ENCODE data around the gene CRYL1.

Gene CRYL1

DNA sequence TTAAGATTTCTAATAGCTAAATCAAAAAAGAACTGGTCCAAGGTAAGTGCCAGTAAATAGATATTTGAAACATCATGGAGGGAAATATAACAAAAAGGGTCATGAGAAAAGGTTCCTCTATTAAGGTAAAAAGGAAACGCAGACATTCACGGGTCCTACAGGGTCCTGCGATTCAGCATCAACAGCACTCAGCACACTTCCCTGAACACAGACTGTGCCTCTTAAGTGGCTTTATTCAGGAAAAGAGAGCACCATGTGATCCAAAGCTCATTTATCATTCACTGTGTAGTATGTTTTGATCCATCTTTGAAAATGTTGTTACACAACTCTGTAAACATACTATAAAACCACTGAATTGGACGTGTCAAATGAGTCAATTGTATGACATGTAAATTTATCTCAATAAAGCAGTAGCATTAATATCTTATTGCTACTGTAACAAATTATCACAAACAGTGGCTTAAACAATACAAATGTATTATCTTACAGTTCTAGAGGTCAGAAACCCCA, 33.7 kb downstream of the CRYL1 start:
- DNase-seq, result no peak

DNA sequence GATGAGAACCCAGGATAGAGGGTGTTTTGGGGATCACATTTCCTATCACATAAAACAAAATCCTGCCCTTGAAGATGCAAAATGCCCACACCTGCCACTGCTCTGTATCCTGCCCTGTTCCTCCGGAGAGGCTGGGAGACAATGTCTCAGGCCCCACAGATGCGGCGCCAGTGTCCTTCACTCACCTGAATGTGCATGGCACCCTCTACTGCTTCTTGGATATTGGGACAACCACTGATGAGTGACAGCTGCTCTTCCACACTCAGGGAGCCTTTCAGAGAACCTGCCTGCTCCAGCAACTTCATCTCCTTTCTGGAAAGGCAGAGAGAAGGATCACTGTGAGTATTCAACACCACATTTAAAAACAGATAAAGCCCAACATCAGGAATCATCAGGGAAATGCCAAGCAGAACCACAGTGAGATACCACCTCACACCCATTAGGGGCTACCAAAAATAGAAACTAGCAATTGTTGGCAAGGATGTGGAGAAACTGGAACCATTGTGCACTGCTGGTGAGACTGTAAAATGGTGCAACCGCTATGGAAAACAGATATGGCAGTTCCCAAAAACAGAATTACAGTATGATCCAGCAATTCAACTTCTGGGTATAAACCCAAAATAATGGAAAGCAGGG, 36.4 kb downstream of the CRYL1 start:
- peak in 1 of 2 donors; percentile 59 for DNase-seq

DNA sequence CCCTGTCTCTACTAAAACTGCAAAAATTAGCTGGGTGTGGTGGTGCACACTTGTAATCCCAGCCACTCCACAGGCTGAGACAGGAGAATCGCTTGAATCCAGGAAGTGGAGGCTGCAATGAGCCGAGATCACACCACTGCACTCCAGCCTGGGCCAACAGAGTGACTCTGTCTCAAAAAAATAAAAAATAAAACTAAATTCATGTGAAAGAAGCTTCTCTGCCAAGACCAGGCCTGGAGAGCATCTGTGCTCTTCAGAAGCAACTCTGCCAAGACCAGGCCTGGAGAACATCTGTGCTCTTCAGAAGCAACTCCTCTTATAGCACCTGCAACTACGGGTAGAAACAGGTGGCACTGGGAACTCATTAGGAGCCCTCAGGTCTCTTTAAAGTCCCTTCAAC, 37.7 kb downstream of the CRYL1 start:
- DNase-seq, result no peak

DNA sequence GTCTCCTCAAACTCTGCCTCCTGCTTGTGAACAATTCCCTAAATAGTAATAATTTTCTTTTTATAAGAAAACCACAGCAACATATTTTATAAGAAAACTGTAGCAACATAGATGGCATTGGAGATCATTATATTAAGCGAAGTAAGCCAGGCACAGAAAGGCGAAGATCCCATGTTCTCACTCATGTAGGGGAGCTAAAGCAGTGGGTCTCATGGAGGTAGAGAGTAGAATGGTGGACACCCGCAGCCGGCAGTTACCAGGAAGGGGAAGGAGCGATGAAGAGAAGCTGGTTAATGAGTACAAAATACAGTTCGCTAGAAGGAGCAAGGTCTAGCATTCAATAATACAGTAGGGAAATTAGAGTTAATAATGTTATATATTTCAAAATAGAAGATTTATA, 42.9 kb downstream of the CRYL1 start:
- DNase-seq, result no peak

DNA sequence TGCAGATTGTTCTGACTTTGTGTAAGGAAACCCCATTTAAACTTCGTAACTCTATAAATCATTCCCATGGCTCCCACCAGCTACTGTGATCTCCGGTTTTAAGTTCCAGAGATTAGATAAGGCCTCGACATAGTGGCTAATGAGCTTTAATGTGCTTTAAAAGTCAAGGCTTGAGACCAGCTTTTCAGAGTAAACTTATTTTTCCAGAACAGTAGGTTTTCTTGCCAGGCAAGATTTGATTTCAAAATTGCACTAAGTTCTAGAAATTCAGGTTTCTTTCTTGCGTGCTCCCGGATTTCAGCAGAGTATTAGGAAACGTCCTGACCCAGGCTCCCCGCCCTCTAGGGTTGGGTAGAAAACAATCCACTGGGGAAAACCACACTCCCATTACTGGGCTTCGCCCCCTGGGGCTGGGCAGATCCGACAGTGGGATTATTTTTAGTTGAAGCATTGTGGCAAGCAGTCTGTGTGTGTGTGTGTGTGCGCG, 43.3 kb downstream of the CRYL1 start:
- DNase-seq, result no peak

DNA sequence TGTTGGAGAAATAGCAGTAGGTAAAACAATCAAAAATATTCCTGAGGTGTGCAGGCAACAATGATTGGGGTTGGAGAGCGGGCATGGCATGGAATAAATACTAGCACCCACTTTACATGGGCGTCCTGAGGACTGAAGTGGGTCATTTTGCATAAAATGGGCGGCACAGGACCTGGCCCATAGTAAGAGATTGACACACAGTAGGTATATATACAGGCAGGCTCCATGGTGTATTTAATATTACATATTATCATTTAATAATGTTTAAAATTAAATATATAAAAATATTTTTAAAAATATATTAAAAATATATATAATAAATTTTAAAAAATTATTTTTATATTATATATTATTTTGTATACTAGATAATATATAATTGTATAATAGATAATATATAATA, 48.3 kb downstream of the CRYL1 start:
- no peak for DNase-seq

DNA sequence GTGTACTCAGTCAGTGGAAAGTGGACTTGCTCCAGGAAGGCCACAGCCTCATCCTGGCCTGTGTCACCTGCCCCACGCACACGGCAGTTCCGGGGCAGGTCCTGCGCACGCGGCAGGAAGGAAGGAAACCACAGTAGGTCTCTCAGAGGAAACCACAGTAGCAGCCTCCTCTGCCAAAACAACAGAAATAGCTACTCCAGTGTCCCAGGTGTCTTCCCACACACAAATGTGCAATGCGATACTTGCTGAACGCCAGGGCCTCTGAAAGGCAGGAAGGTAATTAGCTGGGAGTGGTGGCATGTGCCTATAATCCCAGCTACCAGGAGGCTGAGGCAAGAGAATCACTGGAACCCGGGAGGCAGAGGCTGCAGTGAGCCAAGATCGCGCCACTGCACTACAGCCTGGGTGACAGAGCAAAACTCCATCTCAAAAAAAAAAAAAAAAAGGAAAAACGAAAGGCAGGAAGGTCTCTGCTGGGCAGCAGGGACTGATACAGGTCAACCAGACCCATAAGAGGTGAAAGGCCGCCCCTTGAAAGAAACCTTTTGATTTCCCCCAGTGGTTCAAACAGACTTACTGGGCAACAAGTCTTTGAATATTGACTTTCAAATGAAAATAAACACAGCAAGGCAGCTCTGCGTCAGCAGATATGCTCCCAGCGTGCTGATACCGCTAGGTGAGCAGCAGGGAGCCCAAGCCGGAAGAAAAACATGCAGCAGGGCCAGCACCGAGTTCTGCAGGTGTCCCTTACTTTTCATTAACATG, 49.5 kb downstream of the CRYL1 start:
- peak; percentile 75 to 76 for DNase-seq

DNA sequence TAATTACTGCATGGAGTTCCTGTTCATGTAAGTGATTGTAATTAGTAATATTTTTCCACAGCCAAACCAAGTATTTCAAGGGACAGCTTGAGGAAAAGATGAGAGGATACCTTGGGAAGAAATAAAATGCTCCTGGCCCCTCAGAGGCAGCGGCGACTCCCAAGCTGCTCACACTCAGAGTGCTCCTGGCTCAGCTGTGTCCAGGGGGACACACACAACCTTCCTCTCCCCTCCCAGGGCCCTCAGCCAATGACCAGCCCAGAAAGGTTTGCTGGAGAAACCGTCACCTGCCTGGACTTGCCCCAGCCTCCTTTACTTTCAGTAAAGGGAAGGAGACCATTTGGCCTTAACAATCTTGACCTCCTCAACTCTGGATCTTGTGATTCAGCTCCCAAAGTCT, 51.1 kb downstream of the CRYL1 start:
- no peak for DNase-seq

DNA sequence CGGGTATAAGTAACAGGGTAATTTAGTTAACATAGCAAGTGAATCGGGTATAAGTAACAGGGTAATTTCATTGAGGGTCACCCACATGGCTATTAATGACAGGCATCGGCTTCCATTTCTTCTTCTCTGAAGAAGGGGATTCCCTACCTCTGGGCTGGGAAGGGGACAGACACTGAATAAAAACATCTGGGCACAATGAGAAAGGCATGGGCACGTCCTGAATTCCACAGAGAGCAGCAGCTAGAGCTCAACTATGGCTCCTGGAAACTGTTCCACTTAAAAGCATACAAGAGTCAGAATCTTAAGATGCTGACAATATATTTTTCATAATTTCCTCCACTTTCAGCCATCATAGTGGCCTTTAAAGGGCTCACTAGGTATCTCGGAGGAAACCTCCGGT, 51.8 kb downstream of the CRYL1 start:
- DNase-seq, result no peak

DNA sequence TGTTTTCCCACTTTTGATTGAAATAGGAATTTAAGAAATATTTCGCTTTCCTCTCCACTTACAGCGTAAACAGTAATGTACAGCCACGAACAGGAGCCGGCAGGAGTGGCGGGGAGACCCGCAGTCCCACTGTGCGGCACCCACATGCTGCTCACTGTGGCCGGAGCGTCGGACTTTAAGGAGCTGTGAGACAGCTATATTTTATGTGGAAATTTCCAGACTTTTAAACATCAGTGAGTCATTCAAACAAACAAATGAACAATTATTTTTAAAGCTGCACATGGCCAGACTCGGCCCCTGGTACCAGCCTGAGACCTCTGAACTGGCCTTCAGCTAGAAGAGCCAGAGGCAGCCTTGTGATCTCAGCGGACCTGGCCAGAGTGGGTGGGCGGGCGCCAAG, 52.5 kb downstream of the CRYL1 start:
- no peak for DNase-seq

DNA sequence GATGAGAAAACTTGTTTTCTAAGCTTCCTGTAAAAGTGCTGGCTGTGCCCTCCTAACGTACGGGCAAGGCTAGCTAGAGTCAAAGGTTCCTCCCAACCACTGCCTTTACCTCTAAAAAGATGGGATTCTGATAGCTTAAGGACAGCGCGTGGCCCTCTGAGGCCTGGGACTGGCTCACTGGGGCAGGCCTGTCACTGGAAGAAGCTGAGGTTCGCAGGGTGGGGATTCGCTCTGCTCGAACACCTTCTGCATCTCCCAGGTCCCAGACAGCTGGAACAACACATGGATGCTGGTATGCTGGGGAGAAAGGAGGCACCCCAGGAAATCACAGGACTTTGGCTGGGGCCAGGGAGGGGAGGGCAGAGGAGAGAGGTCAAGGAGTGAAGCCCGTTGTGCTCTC, 53.1 kb downstream of the CRYL1 start:
- DNase-seq, result no peak

DNA sequence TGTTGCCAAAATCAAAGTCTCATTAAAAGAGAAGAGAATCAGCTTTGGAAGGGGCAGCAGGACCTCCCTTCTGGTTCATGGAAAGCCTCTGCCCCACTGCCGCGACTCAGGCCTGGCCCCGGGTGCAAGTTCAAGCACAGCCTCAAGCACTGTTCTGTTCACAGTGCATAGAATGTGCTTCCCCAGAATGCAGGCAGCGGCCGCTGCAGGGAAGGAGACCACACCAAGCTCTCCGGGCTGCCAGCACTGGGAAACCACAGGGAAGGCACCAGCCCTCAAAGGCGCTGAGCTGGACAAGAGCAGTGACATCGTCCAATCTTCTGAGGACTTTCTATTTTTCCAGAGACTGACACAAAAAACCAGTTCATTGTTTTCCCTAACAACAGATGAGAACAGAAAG, 55.5 kb downstream of the CRYL1 start:
- DNase-seq, result no peak

DNA sequence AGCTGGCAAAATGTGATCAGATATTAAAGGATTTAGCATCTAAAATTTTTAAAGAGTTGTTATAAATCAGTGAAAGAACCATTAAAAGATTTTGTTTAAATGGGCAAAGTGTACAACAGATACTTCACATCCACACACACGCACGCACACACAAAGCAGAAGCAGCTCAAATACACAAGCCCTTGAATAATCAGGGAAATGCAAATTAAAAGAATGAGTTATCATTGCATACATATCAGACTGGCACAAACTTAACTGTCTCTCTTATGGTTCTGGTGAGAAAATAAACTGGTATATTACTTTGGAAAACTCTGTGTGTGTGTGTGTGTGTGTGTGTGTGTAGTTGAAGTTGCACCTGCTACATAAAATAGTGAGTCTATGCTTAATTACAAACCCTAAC, 59.3 kb downstream of the CRYL1 start:
- DNase-seq, result no peak

DNA sequence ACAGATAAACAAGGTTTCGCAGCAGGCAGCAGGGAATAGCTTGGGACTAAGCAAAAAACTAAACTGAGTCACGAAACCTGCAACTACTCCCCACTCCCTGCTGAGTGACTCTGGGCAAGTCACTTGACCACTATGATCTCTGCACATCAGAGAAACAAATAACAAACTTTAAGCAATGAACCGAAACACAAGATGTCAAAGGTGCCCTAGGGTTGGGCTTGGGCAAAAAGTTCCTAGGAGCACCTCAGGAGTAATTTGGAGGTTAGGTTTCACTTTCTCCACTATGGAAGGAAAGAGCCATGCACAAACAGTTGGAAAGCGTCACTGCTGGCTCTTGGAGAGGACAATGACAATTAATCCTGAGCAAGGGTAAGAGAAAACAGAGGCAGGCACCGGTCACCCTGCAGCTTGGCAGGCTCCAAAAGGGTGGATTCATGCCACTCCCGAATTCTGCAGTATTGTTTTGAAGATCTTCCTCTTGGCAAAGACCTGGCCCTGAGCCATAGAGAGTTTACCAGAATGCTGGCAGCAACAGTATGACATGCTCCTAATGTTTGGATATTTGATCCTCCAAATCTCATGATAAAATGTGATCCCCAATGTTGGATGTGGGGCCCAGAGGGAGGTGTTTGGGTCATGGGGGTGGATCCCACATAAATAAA, 60.3 kb downstream of the CRYL1 start:
- no peak for DNase-seq

DNA sequence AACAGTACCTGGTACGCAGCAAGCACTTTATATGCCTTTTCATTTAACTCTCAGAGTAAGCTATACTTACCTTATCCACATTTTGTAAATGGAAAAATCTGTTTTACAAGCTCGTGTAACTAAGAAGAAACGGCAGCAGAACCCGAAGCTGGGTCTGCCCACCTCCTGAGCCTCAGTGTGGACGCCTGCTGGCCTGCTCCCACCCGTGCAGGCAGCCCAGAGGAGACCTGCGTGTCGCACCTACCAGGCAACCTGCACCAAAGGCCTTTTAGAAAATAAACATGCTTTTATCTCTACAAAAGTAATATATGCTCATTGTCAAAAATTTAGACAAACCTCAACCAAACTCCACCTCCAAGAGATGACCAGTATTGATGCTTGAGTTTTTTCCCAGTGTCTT, 62.7 kb downstream of the CRYL1 start:
- no peak for DNase-seq

DNA sequence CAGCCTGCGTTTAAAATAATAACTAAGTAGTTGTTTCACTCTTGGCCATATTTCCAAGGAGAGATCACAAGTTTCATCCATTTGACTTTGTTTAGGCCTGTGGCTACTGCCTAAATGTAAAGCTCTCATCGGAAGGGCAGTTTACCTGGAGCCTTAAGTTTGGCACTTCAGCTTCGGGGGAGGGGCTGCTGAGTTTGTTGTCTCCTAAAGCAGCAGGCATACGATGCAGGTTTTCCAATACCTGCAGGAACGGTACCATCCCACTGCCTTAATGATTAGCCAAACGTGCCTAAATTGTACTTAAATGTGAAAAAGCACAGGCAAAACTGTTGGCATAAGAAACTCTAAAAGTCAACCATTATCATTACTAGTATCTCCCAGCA, 63.1 kb downstream of the CRYL1 start:
- DNase-seq, result no peak

DNA sequence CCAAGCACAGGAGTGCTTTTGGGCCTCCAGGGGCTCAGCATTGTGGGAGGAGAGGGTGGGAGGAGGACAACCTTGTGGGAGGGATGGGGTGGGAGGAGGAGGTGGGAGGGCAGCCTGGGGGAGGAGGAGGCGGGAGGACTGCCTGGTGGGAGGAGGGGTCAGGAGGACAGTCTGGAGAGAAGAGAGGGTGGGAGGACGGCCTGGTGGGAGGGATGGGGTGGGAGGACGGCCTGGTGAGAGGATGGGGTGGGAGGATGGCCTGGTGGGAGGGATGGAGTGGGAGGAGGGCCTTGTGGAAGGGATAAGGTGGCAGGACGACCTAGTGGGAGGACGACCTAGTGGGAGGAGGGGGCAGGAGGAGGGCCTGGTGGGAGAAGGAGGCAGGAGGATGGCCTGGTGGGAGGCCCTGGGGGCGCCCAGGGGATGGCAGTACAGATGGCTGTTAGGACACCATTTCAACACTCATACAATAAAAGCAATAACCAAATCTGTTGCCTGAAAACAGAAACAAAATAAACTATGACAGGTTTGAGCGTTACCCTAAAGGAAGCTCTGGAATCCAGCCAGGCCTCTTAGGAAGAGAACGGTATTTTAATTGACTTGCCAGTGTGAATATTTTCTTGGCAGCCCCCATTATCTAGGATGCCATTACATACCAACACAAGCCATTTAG, 63.7 kb downstream of the CRYL1 start:
- no peak for DNase-seq

DNA sequence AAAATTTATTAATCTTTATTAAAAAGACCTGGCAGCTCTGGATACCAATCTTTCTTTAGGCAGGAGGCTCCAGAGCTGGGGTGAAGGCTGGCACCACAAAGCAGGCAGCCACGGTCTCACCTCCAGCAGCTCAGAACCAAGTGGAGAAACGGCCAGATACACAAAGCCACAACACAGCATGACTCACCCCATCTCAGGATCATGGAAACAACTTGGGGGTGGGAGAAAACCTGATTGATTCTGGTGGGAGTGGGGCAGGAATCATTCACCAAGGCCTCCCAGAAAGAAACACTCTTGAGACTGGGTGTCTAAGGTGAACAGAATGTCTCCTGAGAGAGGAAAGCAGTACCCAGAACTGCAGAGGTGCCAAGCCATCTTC, 64.2 kb downstream of the CRYL1 start:
- DNase-seq, result no peak

DNA sequence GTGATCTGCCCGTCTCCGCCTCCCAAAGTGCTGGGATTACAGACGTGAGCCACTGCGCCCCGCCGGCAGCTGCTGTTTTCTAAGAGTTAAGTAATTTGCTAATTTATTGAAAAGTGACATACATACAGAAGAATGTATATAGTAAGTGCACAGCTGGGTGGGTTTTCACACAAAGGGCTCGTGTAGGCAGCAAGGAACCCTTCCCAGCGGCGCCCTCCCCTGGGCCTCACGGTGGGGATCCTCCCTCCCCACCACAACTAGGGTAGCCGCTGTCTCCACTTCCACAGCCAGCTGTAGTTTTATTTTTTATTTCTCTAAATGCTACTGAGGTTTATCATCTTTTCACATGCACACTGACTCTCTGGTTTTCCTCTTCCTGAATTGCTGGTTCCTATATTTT, 64.9 kb downstream of the CRYL1 start:
- DNase-seq, result no peak

DNA sequence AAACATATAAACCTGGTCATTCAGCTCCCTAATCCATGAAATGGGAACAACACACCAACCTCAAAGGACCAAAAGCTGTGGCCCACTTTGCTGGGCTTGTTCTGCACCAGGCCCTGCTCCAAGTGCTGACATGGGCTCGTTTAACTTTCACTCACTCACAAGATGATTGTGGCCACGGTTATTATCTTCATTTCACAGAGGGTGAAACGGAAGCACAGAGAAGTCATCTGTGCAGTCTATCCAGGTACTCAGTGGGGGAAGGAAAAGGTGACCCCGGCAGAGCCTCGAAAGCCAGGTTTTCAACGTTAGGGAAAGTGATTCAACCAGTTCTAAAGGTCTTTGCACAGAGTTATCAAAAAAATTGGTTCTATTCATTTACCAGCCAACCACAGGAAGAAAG, 68.0 kb downstream of the CRYL1 start:
- DNase-seq, result no peak

DNA sequence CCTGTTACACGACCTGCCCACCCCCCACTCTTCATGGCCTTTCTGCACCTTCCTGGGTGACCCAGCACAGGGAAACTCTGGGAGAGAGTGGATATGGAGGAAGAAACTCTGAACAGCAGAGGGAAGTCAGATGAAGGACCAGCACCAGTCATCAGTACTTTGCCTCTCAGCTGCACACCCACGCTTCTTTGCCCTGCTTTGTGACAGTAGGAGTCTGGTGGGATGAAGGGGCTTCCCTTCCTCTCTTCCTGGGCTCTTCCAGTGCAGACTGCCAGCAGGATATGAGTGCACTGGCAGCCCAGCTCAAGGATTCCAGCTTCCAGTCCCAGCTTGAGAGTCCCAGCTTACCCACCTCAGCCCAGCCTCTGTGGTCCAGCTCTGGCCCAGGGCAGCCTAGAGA, 68.9 kb downstream of the CRYL1 start:
- no peak for DNase-seq

DNA sequence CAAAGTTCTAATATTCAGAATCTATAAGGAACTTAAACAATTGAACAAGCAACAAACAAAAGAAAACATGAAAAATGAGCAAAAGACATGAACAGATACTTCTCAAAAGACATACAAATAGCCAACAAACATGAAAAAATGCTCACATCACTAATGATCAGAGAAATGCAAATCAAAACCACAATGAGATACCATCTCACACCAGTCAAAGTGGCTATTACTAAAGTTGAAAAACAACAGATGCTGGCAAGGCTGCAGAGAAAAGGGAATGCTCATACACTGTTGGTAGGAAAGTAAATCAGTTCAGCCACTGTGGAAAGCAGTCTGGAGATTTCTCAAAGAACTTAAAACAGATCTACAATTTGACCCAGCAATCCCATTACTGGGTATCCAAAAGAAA, 74.3 kb downstream of the CRYL1 start:
- DNase-seq, result no peak

DNA sequence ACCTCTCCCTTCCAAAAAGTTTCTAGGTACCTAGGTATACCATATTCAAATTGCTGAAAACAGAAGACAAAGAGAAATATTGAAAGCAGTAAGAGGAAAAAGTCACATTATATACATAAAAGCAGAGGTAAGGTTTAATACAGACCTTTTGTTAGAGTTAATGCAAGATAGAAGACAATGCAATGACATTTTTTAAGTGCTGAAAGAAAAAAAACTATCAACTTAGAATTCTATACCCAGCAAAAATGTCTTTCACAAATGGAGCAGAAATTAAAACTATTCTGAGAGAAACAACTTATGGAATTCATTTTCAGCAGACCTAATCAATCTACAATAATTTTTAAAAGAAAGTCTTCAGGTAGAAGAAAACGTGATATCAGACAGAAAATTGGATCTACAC, 77.2 kb downstream of the CRYL1 start:
- DNase-seq, result no peak

DNA sequence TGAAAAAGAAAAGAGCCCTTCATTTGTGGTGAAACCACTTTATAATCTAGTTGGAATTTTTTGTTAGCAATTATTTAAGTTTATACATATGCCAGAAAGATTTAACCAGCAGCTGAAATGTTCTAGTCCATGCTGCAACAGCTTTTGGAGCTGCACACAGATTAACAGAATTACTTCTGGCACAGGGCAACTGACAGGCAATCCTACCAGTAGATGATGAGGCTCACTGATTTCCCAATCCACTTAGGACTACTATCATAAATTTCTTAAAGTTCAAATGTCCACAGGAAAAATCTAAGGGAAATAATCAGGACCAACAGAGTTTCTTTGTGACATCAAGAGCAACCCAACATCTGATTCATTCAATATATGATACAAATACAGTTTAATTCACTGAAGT, 78.8 kb downstream of the CRYL1 start:
- DNase-seq, result no peak
